Vagina (tissue), 2 donors: ENCODE measurements around the gene RXFP1.

Source experiments
- POLR2A ChIP-seq, 2 donors: fragments of 450-650 bp; IDR thresholded peaks; one replicate each; pipeline ENCODE4 v1.6.1; 2017; ENCODE audit warnings: antibody characterized with exemption in 2 of 2, mild to moderate bottlenecking in 2 of 2, moderate library complexity in 2 of 2
- POLR2AphosphoS5 ChIP-seq, 2 donors: sonication (generic); formaldehyde crosslinking; IDR thresholded peaks; one replicate each; pipeline ENCODE4 v1.9.0; 2017; ENCODE audit warnings: antibody characterized with exemption in 2 of 2, mild to moderate bottlenecking in 2 of 2, low read depth in 1 of 2; ENCODE audit not compliant: insufficient read depth in 1 of 2
- TF ChIP-seq, protein P1 (sequence below), 3 experiments: fragments of 450-650 bp in 2 of 3; fragments of 200-600 bp in 1 of 3; sonication (generic) in 1 of 3; IDR thresholded peaks; one replicate each; pipeline ENCODE4 v1.5.1; 2017 to 2019; ENCODE audit warnings: antibody characterized with exemption in 3 of 3, mild to moderate bottlenecking in 2 of 3, moderate library complexity in 2 of 3

- TF ChIP-seq POLR2AphosphoS5 (IDR thresholded peaks at IDR 0.05; ENCODE audit: insufficient read depth in 1 of 2, low read depth in 1 of 2) = no peak
- TF ChIP-seq, protein P1, sequence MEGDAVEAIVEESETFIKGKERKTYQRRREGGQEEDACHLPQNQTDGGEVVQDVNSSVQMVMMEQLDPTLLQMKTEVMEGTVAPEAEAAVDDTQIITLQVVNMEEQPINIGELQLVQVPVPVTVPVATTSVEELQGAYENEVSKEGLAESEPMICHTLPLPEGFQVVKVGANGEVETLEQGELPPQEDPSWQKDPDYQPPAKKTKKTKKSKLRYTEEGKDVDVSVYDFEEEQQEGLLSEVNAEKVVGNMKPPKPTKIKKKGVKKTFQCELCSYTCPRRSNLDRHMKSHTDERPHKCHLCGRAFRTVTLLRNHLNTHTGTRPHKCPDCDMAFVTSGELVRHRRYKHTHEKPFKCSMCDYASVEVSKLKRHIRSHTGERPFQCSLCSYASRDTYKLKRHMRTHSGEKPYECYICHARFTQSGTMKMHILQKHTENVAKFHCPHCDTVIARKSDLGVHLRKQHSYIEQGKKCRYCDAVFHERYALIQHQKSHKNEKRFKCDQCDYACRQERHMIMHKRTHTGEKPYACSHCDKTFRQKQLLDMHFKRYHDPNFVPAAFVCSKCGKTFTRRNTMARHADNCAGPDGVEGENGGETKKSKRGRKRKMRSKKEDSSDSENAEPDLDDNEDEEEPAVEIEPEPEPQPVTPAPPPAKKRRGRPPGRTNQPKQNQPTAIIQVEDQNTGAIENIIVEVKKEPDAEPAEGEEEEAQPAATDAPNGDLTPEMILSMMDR (IDR thresholded peaks at IDR 0.05) = no peak
- no peak for TF ChIP-seq POLR2A (IDR thresholded peaks at IDR 0.05)
Observed at GRCh38 chr4:158543191-158543590, 21.5 kb downstream of the RXFP1 start.
